OCI-LY3 (cell line): ENCODE data around the gene CDH4.

ENCODE experiments used
- H2AFZ ChIP-seq: fragments of 200-600, 300-600 bp; shearing (Covaris generic); 2 replicates; pipeline ENCODE4 v1.6.0; 2014; ENCODE audit warnings: antibody characterized with exemption, low read depth, low read length
- H3K27ac ChIP-seq: fragments of 200-600, 300-600 bp; sonication (generic); 2 replicates; pipeline ENCODE4 v1.5.1; 2014; ENCODE audit warnings: mild to moderate bottlenecking, low read length, moderate library complexity, mixed read lengths
- H3K27me3 ChIP-seq: fragments of 200-600, 300-600 bp; sonication (generic); 2 replicates; pipeline ENCODE4 v1.6.1; 2014; ENCODE audit warnings: low read depth, low read length, mixed read lengths
- H3K36me3 ChIP-seq: fragments of 200-600, 300-600 bp; sonication (generic); replicated peaks from 2 replicates; pipeline ENCODE3; 2014; ENCODE audit warnings: low read depth, low read length, mixed read lengths
- H3K4me1 ChIP-seq: fragments of 300-600, 200-600 bp; sonication (generic); 2 replicates; pipeline ENCODE4 v1.6.1; 2014; ENCODE audit warnings: low read length, mixed read lengths
- H3K4me2 ChIP-seq: fragments of 200-600, 300-600 bp; sonication (generic); 2 replicates; pipeline ENCODE4 v1.6.1; 2014; ENCODE audit warnings: low read length, mixed read lengths
- H3K4me3 ChIP-seq: fragments of 300-600, 200-600 bp; sonication (generic); 2 replicates; pipeline ENCODE4 v1.5.1; 2014; ENCODE audit warnings: antibody characterized with exemption, mild to moderate bottlenecking, low read length, moderate library complexity
- H3K79me2 ChIP-seq: fragments of 300-600, 200-600 bp; shearing (Covaris generic); 2 replicates; pipeline ENCODE4 v1.6.1; 2014; ENCODE audit warnings: mild to moderate bottlenecking, low read length, mixed read lengths
- H3K9ac ChIP-seq: fragments of 300-600, 200-600 bp; shearing (Covaris generic); 2 replicates; pipeline ENCODE4 v1.6.0; 2014; ENCODE audit warnings: mild to moderate bottlenecking, low read length, moderate library complexity
- H3K9me3 ChIP-seq: fragments of 200-600, 300-600 bp; shearing (Covaris generic); 2 replicates; pipeline ENCODE4 v1.6.1; 2014; ENCODE audit warnings: low read length, mixed read lengths; ENCODE audit not compliant: insufficient read depth
- H4K20me1 ChIP-seq: fragments of 200-600, 300-600 bp; sonication (generic); 2 replicates; pipeline ENCODE4 v1.6.1; 2016; ENCODE audit warnings: low read length, mixed read lengths; ENCODE audit not compliant: insufficient read depth
- EZH2phosphoT487 ChIP-seq: fragments of 200-600 bp; shearing (Covaris generic); IDR thresholded peaks from 2 replicates; pipeline ENCODE4 v1.6.1; 2018; ENCODE audit warnings: antibody characterized with exemption, mixed run types, low read depth
- TF ChIP-seq, protein P1 (sequence below): fragments of 200-600, 300-600 bp; sonication (generic); IDR thresholded peaks from 2 replicates; pipeline ENCODE4 v1.5.1; 2014; ENCODE audit warnings: antibody characterized with exemption, low read length, low read depth

Gene CDH4

DNA sequence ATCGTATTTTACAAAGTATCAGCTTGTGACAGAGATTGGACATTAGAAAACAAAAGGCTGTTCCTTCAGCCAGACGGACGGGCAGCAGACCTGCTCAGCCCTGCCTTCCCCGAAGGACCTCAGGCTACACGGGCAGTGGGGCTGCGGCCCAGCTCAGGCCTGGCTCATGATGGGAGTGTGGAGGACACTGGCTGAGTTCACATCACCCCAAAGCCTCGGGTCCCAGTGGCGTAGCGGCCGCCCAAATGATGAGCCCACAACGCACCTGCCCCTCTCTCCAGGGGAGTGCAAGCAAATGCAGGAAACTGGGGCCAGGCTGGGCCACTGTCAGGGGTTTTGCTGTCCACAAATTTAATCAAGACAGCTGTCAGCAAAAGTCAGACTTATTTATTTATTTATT is 456.8 kb downstream of the CDH4 start:
- Histone ChIP-seq H3K4me2 (no peak overlapping the region), H3K79me2 (no peaks in the 10 kb centered on the region), H2AFZ (no peak overlapping the region), H3K36me3 (no peaks in the 10 kb centered on the region), H3K27ac (no peak overlapping the region), H3K4me3 (no peak overlapping the region), H3K9ac (no peak overlapping the region), H4K20me1 (no peaks in the 10 kb centered on the region), H3K9me3 (no peaks in the 10 kb centered on the region), H3K27me3 (no peaks in the 10 kb centered on the region), H3K4me1 (no peaks in the 10 kb centered on the region)
- TF ChIP-seq, protein P1, sequence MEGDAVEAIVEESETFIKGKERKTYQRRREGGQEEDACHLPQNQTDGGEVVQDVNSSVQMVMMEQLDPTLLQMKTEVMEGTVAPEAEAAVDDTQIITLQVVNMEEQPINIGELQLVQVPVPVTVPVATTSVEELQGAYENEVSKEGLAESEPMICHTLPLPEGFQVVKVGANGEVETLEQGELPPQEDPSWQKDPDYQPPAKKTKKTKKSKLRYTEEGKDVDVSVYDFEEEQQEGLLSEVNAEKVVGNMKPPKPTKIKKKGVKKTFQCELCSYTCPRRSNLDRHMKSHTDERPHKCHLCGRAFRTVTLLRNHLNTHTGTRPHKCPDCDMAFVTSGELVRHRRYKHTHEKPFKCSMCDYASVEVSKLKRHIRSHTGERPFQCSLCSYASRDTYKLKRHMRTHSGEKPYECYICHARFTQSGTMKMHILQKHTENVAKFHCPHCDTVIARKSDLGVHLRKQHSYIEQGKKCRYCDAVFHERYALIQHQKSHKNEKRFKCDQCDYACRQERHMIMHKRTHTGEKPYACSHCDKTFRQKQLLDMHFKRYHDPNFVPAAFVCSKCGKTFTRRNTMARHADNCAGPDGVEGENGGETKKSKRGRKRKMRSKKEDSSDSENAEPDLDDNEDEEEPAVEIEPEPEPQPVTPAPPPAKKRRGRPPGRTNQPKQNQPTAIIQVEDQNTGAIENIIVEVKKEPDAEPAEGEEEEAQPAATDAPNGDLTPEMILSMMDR: no peak

DNA sequence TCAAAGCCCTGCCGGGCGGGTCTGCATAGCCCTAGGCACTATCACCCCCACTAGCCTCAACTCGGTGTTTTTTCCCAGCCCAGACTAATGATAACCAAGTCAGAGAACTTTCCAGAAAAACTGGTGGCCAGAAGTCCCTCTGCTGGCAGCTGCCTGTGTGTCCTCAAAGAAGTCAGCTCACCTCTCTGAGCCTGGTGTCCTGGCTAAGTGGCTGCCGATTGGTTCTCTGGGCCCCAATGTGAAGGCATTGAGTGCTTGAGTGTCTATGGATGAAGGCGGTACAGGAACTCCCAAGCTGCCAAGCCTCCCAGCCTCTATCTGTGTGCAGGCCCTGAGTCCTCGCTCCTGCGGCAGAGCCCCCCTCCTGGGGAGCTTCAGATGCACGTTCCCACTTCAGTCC is 458.0 kb downstream of the CDH4 start:
- Histone ChIP-seq H3K27me3 (no peaks in the 10 kb centered on the region), H2AFZ (no peak overlapping the region), H3K79me2 (no peaks in the 10 kb centered on the region), H3K27ac (no peak overlapping the region), H3K9ac (no peak overlapping the region), H3K4me3 (no peak overlapping the region), H3K9me3 (no peaks in the 10 kb centered on the region), H3K4me1 (no peaks in the 10 kb centered on the region), H3K4me2 (no peak overlapping the region), H4K20me1 (no peaks in the 10 kb centered on the region), H3K36me3 (no peaks in the 10 kb centered on the region)
- TF ChIP-seq EZH2phosphoT487: no peak
- TF ChIP-seq, protein P1: no peak

DNA sequence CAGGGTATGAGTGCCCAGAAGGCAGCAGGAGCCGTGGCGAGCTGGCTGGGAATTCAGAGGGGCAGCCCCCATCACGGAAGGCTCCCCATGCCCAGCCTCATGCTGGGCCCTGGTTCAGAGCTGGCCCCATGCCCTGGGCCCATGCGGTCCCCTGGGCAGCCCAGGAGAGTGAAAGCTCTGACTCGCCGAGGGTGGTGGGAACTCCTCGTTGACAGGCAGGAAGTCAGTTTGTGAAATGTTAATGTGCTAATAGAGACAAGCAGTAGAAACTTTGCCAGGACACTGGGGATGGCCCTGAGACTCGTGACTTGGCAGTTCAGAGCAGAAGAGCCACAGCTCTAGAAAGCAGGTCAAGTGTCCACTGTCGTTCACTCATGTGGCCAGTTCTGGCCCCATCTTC is 460.6 kb downstream of the CDH4 start:
- no peaks in the 10 kb centered on the region for H3K79me2 ChIP-seq
- no peak for TF ChIP-seq EZH2phosphoT487
- TF ChIP-seq, protein P1: no peak
- no peaks in the 10 kb centered on the region for H3K9me3 ChIP-seq
- no peaks in the 10 kb centered on the region for H4K20me1 ChIP-seq
- no peak overlapping the region for H3K27ac ChIP-seq
- no peak overlapping the region for H3K4me2 ChIP-seq
- H3K4me3 ChIP-seq: no peak overlapping the region
- no peaks in the 10 kb centered on the region for H3K27me3 ChIP-seq
- no peaks in the 10 kb centered on the region for H3K4me1 ChIP-seq
- H3K9ac ChIP-seq: no peak overlapping the region
- no peaks in the 10 kb centered on the region for H3K36me3 ChIP-seq
- H2AFZ ChIP-seq: no peak overlapping the region

DNA sequence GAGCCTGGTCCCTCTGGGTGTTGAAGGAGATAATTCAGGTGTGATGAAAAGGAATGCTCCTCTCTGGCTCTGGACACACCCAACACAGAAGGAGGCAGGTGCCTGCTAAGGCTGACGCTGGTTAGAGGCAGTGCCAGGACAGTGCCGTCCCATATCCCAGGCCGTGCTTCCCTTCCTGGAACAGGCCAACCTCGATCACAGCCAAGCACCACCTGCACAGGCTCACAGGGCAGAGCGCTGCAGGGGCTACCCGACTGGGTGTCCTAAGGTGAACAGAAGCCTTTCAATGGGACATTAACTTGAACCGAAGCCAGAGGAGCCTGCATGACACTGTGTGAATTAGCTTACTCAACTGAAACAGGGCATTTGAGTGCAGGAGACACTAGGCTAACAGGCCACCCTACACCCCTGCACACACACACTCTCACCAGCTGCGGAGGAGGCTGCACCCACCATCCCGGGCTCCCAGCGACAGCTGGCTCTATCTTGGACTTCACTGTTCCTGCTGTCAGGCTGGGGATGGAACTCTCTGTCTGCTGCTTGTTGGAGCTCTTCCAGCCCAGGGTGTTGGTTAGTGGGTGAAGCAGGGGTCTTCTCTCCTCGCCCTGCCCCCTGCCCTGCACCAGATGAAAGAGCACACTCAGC is 466.4 kb downstream of the CDH4 start:
- no peak overlapping the region for H3K27ac ChIP-seq
- no peaks in the 10 kb centered on the region for H3K9me3 ChIP-seq
- no peak overlapping the region for H2AFZ ChIP-seq
- no peak for TF ChIP-seq EZH2phosphoT487
- TF ChIP-seq, protein P1: no peak
- H3K4me3 ChIP-seq: no peak overlapping the region
- H3K27me3 ChIP-seq: no peaks in the 10 kb centered on the region
- no peaks in the 10 kb centered on the region for H3K36me3 ChIP-seq
- no peaks in the 10 kb centered on the region for H3K4me1 ChIP-seq
- no peaks in the 10 kb centered on the region for H3K79me2 ChIP-seq
- H3K4me2 ChIP-seq: no peak overlapping the region
- no peak overlapping the region for H3K9ac ChIP-seq
- H4K20me1 ChIP-seq: no peaks in the 10 kb centered on the region
